HepG2 (cell line): ENCODE results near the gene CCDC195.

Experiments
- DNMT1 ChIP-seq: sonication (generic); formaldehyde crosslinking; IDR thresholded peaks from 2 replicates; pipeline ENCODE4 v1.5.1; 2020; ENCODE audit warnings: mild to moderate bottlenecking, missing genetic modification reagents
- HNF4G ChIP-seq, 2 experiments: sonication (generic) in 1 of 2; formaldehyde crosslinking in 1 of 2; IDR thresholded peaks; 2 replicates each; pipeline versions ENCODE4 v1.4.0 to v1.6.1; 2011 to 2020; ENCODE audit warnings: borderline replicate concordance in 2 of 2, low read depth in 2 of 2, mild to moderate bottlenecking in 2 of 2, low read length in 1 of 2, missing genetic modification reagents in 1 of 2, moderate library complexity in 1 of 2
- JUND ChIP-seq: sonication (generic); formaldehyde crosslinking; IDR thresholded peaks from 2 replicates; pipeline ENCODE4 v1.8.0; 2022; ENCODE audit warnings: mild to moderate bottlenecking, missing genetic modification reagents
- KAT2B ChIP-seq: fragments of 150-350 bp; IDR thresholded peaks from 2 replicates; pipeline ENCODE4 v1.6.1; 2014; ENCODE audit warnings: low read depth, low read length, borderline replicate concordance
- POLR2AphosphoS5 ChIP-seq: IDR thresholded peaks from 2 replicates; pipeline ENCODE4 v1.6.1; 2012; ENCODE audit warnings: low read depth, low read length
- RFX5 ChIP-seq: IDR thresholded peaks from 2 replicates; pipeline ENCODE4 v1.6.1; 2011; ENCODE audit warnings: low read depth, low read length, improper control_type of control experiment
- ZNF883 ChIP-seq: sonication (generic); formaldehyde crosslinking; IDR thresholded peaks from 2 replicates; pipeline ENCODE4 v1.5.1; 2020; ENCODE audit warnings: mild to moderate bottlenecking, missing genetic modification reagents; ENCODE audit errors: not compliant biosample characterization
- TF ChIP-seq, protein P1 (sequence below): sonication (generic); formaldehyde crosslinking; IDR thresholded peaks from 2 replicates; pipeline ENCODE4 v1.4.0; 2020; ENCODE audit warnings: missing genetic modification reagents, mild to moderate bottlenecking, borderline replicate concordance
- TF ChIP-seq, protein P2 (sequence below): IDR thresholded peaks from 2 replicates; pipeline ENCODE4 v1.4.0; 2020; ENCODE audit warnings: mild to moderate bottlenecking, missing genetic modification reagents

DNA sequence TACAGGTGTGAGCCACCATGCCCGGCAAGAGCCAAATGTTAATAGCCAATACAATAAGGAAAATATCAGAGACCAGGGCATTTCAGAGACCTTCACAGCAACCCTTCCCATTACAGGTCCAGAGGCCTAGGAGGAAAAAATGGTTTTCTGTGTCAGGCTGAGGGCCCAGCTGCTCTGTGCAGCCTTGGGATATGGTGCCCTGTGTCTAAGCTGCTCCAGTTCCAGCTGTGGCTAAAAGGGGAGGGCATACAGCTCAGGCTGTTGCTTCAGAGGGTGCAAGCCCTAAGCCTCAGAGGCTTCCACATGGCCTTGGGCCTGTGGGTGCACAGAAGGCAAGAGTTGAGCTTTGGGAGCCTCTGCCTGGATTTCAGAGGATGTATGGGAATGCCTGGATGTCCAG is 20.1 kb upstream of the CCDC195 start:
- TF ChIP-seq KAT2B (no peak), ZNF883 (CRISPR knock-in tag) (no peak), POLR2AphosphoS5 (no peak), JUND (CRISPR knock-in tag) (no peak), RFX5 (no peak), DNMT1 (CRISPR knock-in tag) (no peak), HNF4G (IDR thresholded peaks at IDR 0.05; ENCODE audit: borderline replicate concordance, low read depth, low read length) (no peak), HNF4G (CRISPR knock-in tag; IDR thresholded peaks at IDR 0.05; ENCODE audit: borderline replicate concordance, low read depth) (no peak)
- TF ChIP-seq, protein P1, sequence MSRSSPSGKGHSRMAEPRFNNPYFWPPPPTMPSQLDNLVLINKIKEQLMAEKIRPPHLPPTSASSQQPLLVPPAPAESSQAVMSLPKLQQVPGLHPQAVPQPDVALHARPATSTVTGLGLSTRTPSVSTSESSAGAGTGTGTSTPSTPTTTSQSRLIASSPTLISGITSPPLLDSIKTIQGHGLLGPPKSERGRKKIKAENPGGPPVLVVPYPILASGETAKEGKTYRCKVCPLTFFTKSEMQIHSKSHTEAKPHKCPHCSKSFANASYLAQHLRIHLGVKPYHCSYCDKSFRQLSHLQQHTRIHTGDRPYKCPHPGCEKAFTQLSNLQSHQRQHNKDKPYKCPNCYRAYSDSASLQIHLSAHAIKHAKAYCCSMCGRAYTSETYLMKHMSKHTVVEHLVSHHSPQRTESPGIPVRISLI (CRISPR knock-in tag) = no peak
- TF ChIP-seq, protein P2, sequence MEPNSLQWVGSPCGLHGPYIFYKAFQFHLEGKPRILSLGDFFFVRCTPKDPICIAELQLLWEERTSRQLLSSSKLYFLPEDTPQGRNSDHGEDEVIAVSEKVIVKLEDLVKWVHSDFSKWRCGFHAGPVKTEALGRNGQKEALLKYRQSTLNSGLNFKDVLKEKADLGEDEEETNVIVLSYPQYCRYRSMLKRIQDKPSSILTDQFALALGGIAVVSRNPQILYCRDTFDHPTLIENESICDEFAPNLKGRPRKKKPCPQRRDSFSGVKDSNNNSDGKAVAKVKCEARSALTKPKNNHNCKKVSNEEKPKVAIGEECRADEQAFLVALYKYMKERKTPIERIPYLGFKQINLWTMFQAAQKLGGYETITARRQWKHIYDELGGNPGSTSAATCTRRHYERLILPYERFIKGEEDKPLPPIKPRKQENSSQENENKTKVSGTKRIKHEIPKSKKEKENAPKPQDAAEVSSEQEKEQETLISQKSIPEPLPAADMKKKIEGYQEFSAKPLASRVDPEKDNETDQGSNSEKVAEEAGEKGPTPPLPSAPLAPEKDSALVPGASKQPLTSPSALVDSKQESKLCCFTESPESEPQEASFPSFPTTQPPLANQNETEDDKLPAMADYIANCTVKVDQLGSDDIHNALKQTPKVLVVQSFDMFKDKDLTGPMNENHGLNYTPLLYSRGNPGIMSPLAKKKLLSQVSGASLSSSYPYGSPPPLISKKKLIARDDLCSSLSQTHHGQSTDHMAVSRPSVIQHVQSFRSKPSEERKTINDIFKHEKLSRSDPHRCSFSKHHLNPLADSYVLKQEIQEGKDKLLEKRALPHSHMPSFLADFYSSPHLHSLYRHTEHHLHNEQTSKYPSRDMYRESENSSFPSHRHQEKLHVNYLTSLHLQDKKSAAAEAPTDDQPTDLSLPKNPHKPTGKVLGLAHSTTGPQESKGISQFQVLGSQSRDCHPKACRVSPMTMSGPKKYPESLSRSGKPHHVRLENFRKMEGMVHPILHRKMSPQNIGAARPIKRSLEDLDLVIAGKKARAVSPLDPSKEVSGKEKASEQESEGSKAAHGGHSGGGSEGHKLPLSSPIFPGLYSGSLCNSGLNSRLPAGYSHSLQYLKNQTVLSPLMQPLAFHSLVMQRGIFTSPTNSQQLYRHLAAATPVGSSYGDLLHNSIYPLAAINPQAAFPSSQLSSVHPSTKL (CRISPR knock-in tag) = no peak
